Heart right ventricle (tissue), 16 donors: ENCODE results near the gene POM121C. TPM values are rescaled to one million over a fixed set of nuclear protein-coding genes. Genes with fewer than 3 reads are reported as not detected.
"Not testable (repeated sequence)": the region's sequence is repeated elsewhere in the genome, so short reads cannot be mapped to it uniquely, and the experiment has no call there.

Experiments used
- ATAC-seq, 8 donors: fragments of 200-7000 bp; cut with Tn5 transposase; one replicate each; pipeline ENCODE4 v1.9.1; 2020; ENCODE audit warnings: mild to moderate bottlenecking in 8 of 8, moderate library complexity in 8 of 8, moderate number of reproducible peaks in 1 of 8
- DNase-seq, 2 donors: peaks; one replicate each; pipeline ENCODE4 v3.0.0-alpha.2; 2020
- H3K27ac ChIP-seq, 10 donors: fragments of 200-600 bp; sonication (generic) in 2 of 10; one replicate each; pipeline versions ENCODE4 v1.5.0 to v1.8.0; 2020 to 2022; ENCODE audit warnings: mild to moderate bottlenecking in 3 of 10
- H3K27me3 ChIP-seq, 7 donors: fragments of 200-600 bp; one replicate each; pipeline ENCODE4 v1.8.0; 2021 to 2022; ENCODE audit warnings: mild to moderate bottlenecking in 2 of 7
- H3K36me3 ChIP-seq, 9 donors: fragments of 200-600 bp; sonication (generic) in 1 of 9; one replicate each; pipeline versions ENCODE4 v1.5.0 to v1.8.0; 2020 to 2022; ENCODE audit warnings: mild to moderate bottlenecking in 2 of 9
- H3K4me1 ChIP-seq, 9 donors: fragments of 200-600 bp; sonication (generic) in 1 of 9; one replicate each; pipeline versions ENCODE4 v1.5.0 to v1.8.0; 2020 to 2022; ENCODE audit warnings: mild to moderate bottlenecking in 4 of 9
- H3K4me3 ChIP-seq, 10 donors: fragments of 200-600 bp; sonication (generic) in 2 of 10; one replicate each; pipeline versions ENCODE4 v1.5.0 to v1.8.0; 2020 to 2022; ENCODE audit warnings: mild to moderate bottlenecking in 7 of 10, moderate library complexity in 2 of 10
- H3K9me3 ChIP-seq, 11 donors: fragments of 200-600 bp in 10 of 11; sonication (generic) in 2 of 11; one replicate each; pipeline versions ENCODE4 v1.5.0 to v1.8.0; 2013 to 2022; ENCODE audit warnings: mild to moderate bottlenecking in 2 of 11, control low read depth in 1 of 11, moderate library complexity in 1 of 11
- WGBS, 2 donors: extraction: QIAGEN DNeasy Blood & Tissue Kit; methylation state at CpG; one replicate each; pipeline ENCODE4 v1.1.7; 2013; ENCODE audit warnings: inconsistent platforms in 1 of 2; 5-methylcytosine and 5-hydroxymethylcytosine counted together
- intact Hi-C, 10 donors: fragments of 100-400 bp; cut with DNase I; formaldehyde crosslinking; loops; one replicate each; pipeline versions ENCODE4 v1.11.1 to v1.14.2; 2022
- polyA plus RNA-seq, 2 donors: library from polyadenylated mRNA; stranded (reverse); fragments of 200-250 nt; gene quantifications; one replicate each; pipeline ENCODE4 v1.2.3, GENCODE V29; 2013
- total RNA-seq, 10 donors: library from RNA; stranded (reverse); fragmentation: NEBNext Ultra II Directional in 3 of 10; extraction: Animal tissue kit (Norgen Biotek cat#: 25700) in 3 of 10; gene quantifications; one replicate each; pipeline versions ENCODE4 v1.2.1 to v1.2.4, GENCODE V29; 2021 to 2023
- donor health status: Arrhythmogenic right ventricular cardiomyopathy.
- donor health status: ischemic (EF 13 %, LVEDD 7.1; RV severe dilation, severe dysfunction).
- donor health status: healthy with polysubstance abuse.
- donor health status: DM: no; HTN: yes; CAD: no.
- donor health status: DM: no; HTN: no; CAD: no.
- donor health status: ischemic (EF 25% LVEDD 6.9; RV normal size, moderate dysfunction).
- donor health status: ischemic (EF 25% LVEDD 5.7; RV mildly dilated, moderate dysfunction).
- donor health status: healthy.
- donor health status: DM: yes; HTN: yes; CAD: no.
- donor health status: Ischemic cardiomyopathy.
- donor health status: ischemic (EF 35%, LVEDD 5.7; RV mildly dilated, moderate dysfunction).
- donor health status: nonischemic (EF 11% LVEDD 7.7; RV severe dilation, severe dysfunction).
- donor health status: DM: yes; HTN: yes; CAD: no.
- donor health status: PGD.
- donor health status: ischemic (EF 29% LVEDD 5.4; RV normal size, mild dysfunction).
- donor health status: nonischemic (EF 23%, LVEDD 6.1; RV moderate dilation, normal function).

Gene POM121C
- total and polyA plus RNA-seq, 12 donors, result 8.6 to 30.9 (median 25.2) TPM

- H3K27ac ChIP-seq, H3K27me3 ChIP-seq, H3K9me3 ChIP-seq, H3K4me3 ChIP-seq, DNase-seq, intact Hi-C loops, H3K4me1 ChIP-seq: not testable (repeated sequence)
- no CpG with 5 or more reads among the region's 13 CpGs for WGBS, 2 donors
- peak in 1 of 8 donors; percentile 1 for ATAC-seq
- peaks cover 0 to 10% (median 0%) of the 10 kb centered on the region in 9 donors for H3K36me3 ChIP-seq
Measured at GRCh38 chr7:75410823-75411173, 75.3 kb downstream of the POM121C start.

- 13 to 18% methylated on average over 1 to 16 of the region's 74 CpGs for whole genome bisulfite sequencing, 2 donors
- H3K36me3 ChIP-seq, H3K4me1 ChIP-seq, H3K27ac ChIP-seq, H3K27me3 ChIP-seq, H3K9me3 ChIP-seq, DNase-seq, intact Hi-C loops: not testable (repeated sequence)
- H3K4me3 ChIP-seq, result peak overlapping the region in 8 of 10 donors; percentile 31 to 51 (median 46)
- ATAC-seq, result peak; percentile 95 to 98 (median 98)
Measured at GRCh38 chr7:75409880-75410822, 75.9 kb downstream of the POM121C start.

- H3K27ac ChIP-seq, H3K4me3 ChIP-seq, DNase-seq, H3K27me3 ChIP-seq, H3K9me3 ChIP-seq, intact Hi-C loops, H3K4me1 ChIP-seq, H3K36me3 ChIP-seq: not testable (repeated sequence)
- peak in 5 of 8 donors; percentile 8 to 29 (median 25) for ATAC-seq
- WGBS, 2 donors, result 73 to 74% methylated on average over 4 of the region's 18 CpGs
Measured at GRCh38 chr7:75404663-75405062, 81.4 kb downstream of the POM121C start.

- H3K27ac ChIP-seq, H3K27me3 ChIP-seq, DNase-seq, H3K36me3 ChIP-seq, intact Hi-C loops, H3K9me3 ChIP-seq, H3K4me3 ChIP-seq, H3K4me1 ChIP-seq: not testable (repeated sequence)
- peak; percentile 31 to 85 (median 72) for ATAC-seq
- no CpG with 5 or more reads among the region's 28 CpGs for WGBS, 2 donors
Measured at GRCh38 chr7:75403455-75404443, 82.3 kb downstream of the POM121C start.

GRCh38 chr7:75400575-75400974, 85.5 kb downstream of the POM121C start:
- DNase-seq, H3K27me3 ChIP-seq, intact Hi-C loops, H3K4me1 ChIP-seq, H3K4me3 ChIP-seq, H3K36me3 ChIP-seq, ATAC-seq, H3K27ac ChIP-seq, H3K9me3 ChIP-seq: not testable (repeated sequence)
- WGBS, 2 donors, result no CpG with 5 or more reads among the region's 6 CpGs

- H3K27me3 ChIP-seq, DNase-seq, H3K27ac ChIP-seq, H3K4me3 ChIP-seq, H3K36me3 ChIP-seq, intact Hi-C loops, H3K9me3 ChIP-seq, H3K4me1 ChIP-seq: not testable (repeated sequence)
- 83 to 89% methylated on average over 2 to 3 of the region's 34 CpGs for WGBS, 2 donors
- peak in 6 of 8 donors; percentile 8 to 43 (median 21) for ATAC-seq
Measured at GRCh38 chr7:75398771-75399700, 87.1 kb downstream of the POM121C start.

GRCh38 chr7:75397865-75398264, 88.2 kb downstream of the POM121C start:
- ATAC-seq, result peak in 1 of 8 donors; percentile 13
- H3K27ac ChIP-seq, intact Hi-C loops, H3K9me3 ChIP-seq, DNase-seq, H3K27me3 ChIP-seq, H3K4me3 ChIP-seq, H3K4me1 ChIP-seq, H3K36me3 ChIP-seq: not testable (repeated sequence)
- WGBS, 2 donors, result no CpG with 5 or more reads among the region's 2 CpGs

- H3K9me3 ChIP-seq, intact Hi-C loops, ATAC-seq, H3K4me1 ChIP-seq, H3K27me3 ChIP-seq, H3K36me3 ChIP-seq, H3K4me3 ChIP-seq, DNase-seq, H3K27ac ChIP-seq: not testable (repeated sequence)
- WGBS, 2 donors, result 15 to 16% methylated on average over 12 to 13 of the region's 34 CpGs
Measured at GRCh38 chr7:75395329-75395728, 90.8 kb downstream of the POM121C start, which contains the start of gene TRIM73. TSS of gene TRIM73 (plus strand) at chr7:75395629. CDS start at chr7:75398934, 3,305 bp downstream.

- DNase-seq, intact Hi-C loops, H3K27ac ChIP-seq, H3K9me3 ChIP-seq, H3K4me1 ChIP-seq, H3K27me3 ChIP-seq, H3K4me3 ChIP-seq, H3K36me3 ChIP-seq: not testable (repeated sequence)
- WGBS, 2 donors, result no CpG with 5 or more reads among the region's 6 CpGs
- ATAC-seq, result peak in 4 of 8 donors; percentile 8 to 51 (median 22)
Measured at GRCh38 chr7:75393194-75393593, 92.9 kb downstream of the POM121C start.
